ENCODE measurements around the gene FUT7. TPM values are rescaled to one million over a fixed set of nuclear protein-coding genes. Genes with fewer than 3 reads are reported as not detected.
A peak's percentile ranks its signal among the peaks of the same experiment; 100 is the strongest.

Gene FUT7
- total and polyA plus RNA-seq, 2 of the 13 experiments (the other 11 are each of a cell fraction or from before 2014, with no cell fraction given): 0.05 TPM; not detected in 1

DNA sequence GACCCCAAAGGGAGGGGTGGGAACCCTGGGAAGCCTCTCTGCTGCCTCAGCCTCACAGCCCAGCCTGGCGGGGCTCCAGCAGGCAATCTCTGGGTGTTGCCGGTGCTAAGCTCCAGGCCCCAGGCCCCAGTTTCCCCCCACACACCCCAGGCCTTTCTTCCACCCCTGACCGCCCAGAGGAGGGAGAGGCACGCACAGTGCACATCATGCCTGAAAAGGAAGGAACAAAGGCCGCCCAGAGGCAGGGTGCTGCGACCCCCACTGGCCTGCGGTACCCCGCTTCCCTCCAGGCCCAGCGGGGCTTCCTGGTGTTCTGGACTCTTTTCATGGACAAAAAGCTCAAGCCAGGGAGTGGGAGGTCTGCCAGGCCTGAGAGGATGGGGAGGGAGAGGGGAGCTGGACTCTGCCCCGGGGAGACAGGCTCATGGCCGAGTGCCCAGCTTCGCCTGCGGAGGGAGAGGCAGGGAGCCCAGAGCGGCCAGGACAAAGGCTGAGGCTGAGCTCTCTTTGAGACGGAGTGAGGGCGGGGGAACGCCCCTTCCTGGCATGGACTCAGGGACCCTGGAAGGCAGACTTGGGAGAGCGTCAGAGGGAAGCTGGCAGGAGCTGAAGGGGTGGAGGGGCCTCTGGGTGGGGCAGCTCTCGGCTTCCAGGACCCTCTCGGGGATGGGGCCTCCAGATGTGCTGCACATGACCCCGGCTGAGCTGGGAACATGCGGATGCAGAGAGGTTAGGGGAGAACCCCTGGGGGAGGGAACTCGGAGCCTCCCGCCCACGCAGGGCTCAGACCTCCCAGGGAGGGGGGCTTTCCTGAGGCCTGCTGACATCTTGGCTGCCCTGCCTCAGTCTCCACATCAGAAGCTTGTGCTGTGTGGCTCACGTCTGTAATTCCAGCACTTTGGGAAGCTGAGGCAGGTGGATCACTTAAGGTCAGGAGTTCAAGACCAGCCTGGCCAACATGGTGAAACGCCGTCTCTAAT, 23.8 kb upstream of the FUT7 start (continued):
- TF ChIP-seq, protein P1, sequence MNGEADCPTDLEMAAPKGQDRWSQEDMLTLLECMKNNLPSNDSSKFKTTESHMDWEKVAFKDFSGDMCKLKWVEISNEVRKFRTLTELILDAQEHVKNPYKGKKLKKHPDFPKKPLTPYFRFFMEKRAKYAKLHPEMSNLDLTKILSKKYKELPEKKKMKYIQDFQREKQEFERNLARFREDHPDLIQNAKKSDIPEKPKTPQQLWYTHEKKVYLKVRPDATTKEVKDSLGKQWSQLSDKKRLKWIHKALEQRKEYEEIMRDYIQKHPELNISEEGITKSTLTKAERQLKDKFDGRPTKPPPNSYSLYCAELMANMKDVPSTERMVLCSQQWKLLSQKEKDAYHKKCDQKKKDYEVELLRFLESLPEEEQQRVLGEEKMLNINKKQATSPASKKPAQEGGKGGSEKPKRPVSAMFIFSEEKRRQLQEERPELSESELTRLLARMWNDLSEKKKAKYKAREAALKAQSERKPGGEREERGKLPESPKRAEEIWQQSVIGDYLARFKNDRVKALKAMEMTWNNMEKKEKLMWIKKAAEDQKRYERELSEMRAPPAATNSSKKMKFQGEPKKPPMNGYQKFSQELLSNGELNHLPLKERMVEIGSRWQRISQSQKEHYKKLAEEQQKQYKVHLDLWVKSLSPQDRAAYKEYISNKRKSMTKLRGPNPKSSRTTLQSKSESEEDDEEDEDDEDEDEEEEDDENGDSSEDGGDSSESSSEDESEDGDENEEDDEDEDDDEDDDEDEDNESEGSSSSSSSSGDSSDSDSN (CRISPR knock-in tag; IDR thresholded peaks at IDR 0.05): peak; percentile 95
- TF ChIP-seq ZNF326 (CRISPR knock-in tag; IDR thresholded peaks at IDR 0.05; ENCODE audit: borderline replicate concordance) (peak; percentile 56; the same call in 1 of the 2 replicates), YEATS2 (CRISPR knock-in tag; IDR thresholded peaks at IDR 0.05; ENCODE audit: borderline replicate concordance) (no peak; the same call in 1 of the 2 replicates), MED8 (CRISPR knock-in tag; IDR thresholded peaks at IDR 0.05; ENCODE audit: insufficient replicate concordance) (peak; percentile 47), FOXA3 (CRISPR knock-in tag; IDR thresholded peaks at IDR 0.05) (peak; percentile 19; the same call in 1 of the 2 replicates), HMGA1 (CRISPR knock-in tag; conservative IDR thresholded peaks at IDR 0.05) (no peak), ZNF605 (CRISPR knock-in tag; IDR thresholded peaks at IDR 0.05) (peak; percentile 79), TOE1 (CRISPR knock-in tag; IDR thresholded peaks at IDR 0.05) (no peak), SRSF9 (IDR thresholded peaks at IDR 0.05; ENCODE audit: borderline replicate concordance, insufficient read depth, low read depth, low read length, poor library complexity, severe bottlenecking) (no peak), RCOR2 (CRISPR knock-in tag; IDR thresholded peaks at IDR 0.05) (no peak)
- TF ChIP-seq, protein P2, sequence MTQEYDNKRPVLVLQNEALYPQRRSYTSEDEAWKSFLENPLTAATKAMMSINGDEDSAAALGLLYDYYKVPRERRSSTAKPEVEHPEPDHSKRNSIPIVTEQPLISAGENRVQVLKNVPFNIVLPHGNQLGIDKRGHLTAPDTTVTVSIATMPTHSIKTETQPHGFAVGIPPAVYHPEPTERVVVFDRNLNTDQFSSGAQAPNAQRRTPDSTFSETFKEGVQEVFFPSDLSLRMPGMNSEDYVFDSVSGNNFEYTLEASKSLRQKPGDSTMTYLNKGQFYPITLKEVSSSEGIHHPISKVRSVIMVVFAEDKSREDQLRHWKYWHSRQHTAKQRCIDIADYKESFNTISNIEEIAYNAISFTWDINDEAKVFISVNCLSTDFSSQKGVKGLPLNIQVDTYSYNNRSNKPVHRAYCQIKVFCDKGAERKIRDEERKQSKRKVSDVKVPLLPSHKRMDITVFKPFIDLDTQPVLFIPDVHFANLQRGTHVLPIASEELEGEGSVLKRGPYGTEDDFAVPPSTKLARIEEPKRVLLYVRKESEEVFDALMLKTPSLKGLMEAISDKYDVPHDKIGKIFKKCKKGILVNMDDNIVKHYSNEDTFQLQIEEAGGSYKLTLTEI (CRISPR knock-in tag; conservative IDR thresholded peaks at IDR 0.05): no peak
- TF ChIP-seq, protein P3, sequence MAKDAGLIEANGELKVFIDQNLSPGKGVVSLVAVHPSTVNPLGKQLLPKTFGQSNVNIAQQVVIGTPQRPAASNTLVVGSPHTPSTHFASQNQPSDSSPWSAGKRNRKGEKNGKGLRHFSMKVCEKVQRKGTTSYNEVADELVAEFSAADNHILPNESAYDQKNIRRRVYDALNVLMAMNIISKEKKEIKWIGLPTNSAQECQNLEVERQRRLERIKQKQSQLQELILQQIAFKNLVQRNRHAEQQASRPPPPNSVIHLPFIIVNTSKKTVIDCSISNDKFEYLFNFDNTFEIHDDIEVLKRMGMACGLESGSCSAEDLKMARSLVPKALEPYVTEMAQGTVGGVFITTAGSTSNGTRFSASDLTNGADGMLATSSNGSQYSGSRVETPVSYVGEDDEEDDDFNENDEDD (CRISPR knock-in tag; IDR thresholded peaks at IDR 0.05; ENCODE audit: borderline replicate concordance): peak; percentile 57; the same call in 1 of the 2 replicates
- TF ChIP-seq, protein P4, sequence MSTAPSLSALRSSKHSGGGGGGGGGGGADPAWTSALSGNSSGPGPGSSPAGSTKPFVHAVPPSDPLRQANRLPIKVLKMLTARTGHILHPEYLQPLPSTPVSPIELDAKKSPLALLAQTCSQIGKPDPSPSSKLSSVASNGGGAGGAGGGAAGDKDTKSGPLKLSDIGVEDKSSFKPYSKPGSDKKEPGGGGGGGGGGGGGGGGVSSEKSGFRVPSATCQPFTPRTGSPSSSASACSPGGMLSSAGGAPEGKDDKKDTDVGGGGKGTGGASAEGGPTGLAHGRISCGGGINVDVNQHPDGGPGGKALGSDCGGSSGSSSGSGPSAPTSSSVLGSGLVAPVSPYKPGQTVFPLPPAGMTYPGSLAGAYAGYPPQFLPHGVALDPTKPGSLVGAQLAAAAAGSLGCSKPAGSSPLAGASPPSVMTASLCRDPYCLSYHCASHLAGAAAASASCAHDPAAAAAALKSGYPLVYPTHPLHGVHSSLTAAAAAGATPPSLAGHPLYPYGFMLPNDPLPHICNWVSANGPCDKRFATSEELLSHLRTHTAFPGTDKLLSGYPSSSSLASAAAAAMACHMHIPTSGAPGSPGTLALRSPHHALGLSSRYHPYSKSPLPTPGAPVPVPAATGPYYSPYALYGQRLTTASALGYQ (CRISPR knock-in tag; IDR thresholded peaks at IDR 0.05): no peak; the same call in 1 of the 2 replicates
- TF ChIP-seq, protein P5, sequence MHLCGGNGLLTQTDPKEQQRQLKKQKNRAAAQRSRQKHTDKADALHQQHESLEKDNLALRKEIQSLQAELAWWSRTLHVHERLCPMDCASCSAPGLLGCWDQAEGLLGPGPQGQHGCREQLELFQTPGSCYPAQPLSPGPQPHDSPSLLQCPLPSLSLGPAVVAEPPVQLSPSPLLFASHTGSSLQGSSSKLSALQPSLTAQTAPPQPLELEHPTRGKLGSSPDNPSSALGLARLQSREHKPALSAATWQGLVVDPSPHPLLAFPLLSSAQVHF (CRISPR knock-in tag; IDR thresholded peaks at IDR 0.05): no peak
- TF ChIP-seq, protein P6, sequence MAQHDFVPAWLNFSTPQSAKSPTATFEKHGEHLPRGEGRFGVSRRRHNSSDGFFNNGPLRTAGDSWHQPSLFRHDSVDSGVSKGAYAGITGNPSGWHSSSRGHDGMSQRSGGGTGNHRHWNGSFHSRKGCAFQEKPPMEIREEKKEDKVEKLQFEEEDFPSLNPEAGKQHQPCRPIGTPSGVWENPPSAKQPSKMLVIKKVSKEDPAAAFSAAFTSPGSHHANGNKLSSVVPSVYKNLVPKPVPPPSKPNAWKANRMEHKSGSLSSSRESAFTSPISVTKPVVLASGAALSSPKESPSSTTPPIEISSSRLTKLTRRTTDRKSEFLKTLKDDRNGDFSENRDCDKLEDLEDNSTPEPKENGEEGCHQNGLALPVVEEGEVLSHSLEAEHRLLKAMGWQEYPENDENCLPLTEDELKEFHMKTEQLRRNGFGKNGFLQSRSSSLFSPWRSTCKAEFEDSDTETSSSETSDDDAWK (CRISPR knock-in tag; IDR thresholded peaks at IDR 0.05): no peak
